NCI-H1436 (cell line): ENCODE results near the gene SLK.

Experiments used
- DNase-seq: peaks from one replicate; lab custom pipeline; 2025; lab: John Stamatoyannopoulos, UW

Gene SLK

GRCh38 chr10:104034401-104035193 lies 67.7 kb downstream of the SLK start:
- DNase-seq: no peak

GRCh38 chr10:104035194-104036068 lies 68.5 kb downstream of the SLK start:
- no peak for DNase-seq

GRCh38 chr10:104036069-104036384 lies 69.1 kb downstream of the SLK start:
- no peak for DNase-seq

- DNase-seq: no peak
These were observed 69.7 kb downstream of the SLK start for GRCh38 chr10:104036518-104037260.

GRCh38 chr10:104037261-104037951 lies 70.5 kb downstream of the SLK start:
- peak; percentile 12 for DNase-seq

- DNase-seq: no peak
These were observed 71.6 kb downstream of the SLK start for GRCh38 chr10:104038537-104038936.

GRCh38 chr10:104038958-104039752 lies 72.2 kb downstream of the SLK start:
- no peak for DNase-seq

- no peak for DNase-seq
These were observed 73.4 kb downstream of the SLK start for GRCh38 chr10:104040382-104040781.

- no peak for DNase-seq
These were observed 74.2 kb downstream of the SLK start for GRCh38 chr10:104040862-104041789.

- no peak for DNase-seq
These were observed 75.1 kb downstream of the SLK start for GRCh38 chr10:104041891-104042535.

- DNase-seq: no peak
These were observed 76.4 kb downstream of the SLK start for GRCh38 chr10:104043185-104043830.

GRCh38 chr10:104043854-104044253 lies 76.9 kb downstream of the SLK start:
- peak; percentile 20 for DNase-seq

GRCh38 chr10:104045151-104046089 lies 78.5 kb downstream of the SLK start:
- peak; percentile 20 for DNase-seq

- no peak for DNase-seq
These were observed 79.7 kb downstream of the SLK start for GRCh38 chr10:104046651-104047050.

- DNase-seq: no peak
These were observed 82.7 kb downstream of the SLK start for GRCh38 chr10:104049504-104050250.

- no peak for DNase-seq
These were observed 85.5 kb downstream of the SLK start for GRCh38 chr10:104052431-104052830.

- no peak for DNase-seq
These were observed 86.3 kb downstream of the SLK start for GRCh38 chr10:104053201-104053600.
